ENCODE results near the gene IFT80.

Gene IFT80

GRCh38 chr3:160399125-160400029 lies at the start of gene IFT80, which contains the start of gene SMC4:
TSS of gene IFT80 (minus strand) at chr3:160399225. CDS start at chr3:160384600, 14,625 bp downstream.
TSS of gene SMC4 (plus strand) at chr3:160399650. CDS start at chr3:160400827, 1,177 bp downstream.
- peak; percentile 96 for DNase-seq

- no peak for DNase-seq
These were observed 48.5 kb upstream of the IFT80 start for GRCh38 chr3:160447544-160447943.

GRCh38 chr3:160446522-160447056 lies 47.6 kb upstream of the IFT80 start:
- DNase-seq: no peak

- no peak for DNase-seq
These were observed 46.8 kb upstream of the IFT80 start for GRCh38 chr3:160445854-160446253.

- DNase-seq: no peak
These were observed 45.4 kb upstream of the IFT80 start for GRCh38 chr3:160444411-160444810.

GRCh38 chr3:160440687-160441086 lies 41.7 kb upstream of the IFT80 start:
- DNase-seq: no peak

GRCh38 chr3:160437083-160437455 lies 38.0 kb upstream of the IFT80 start:
- DNase-seq: no peak

- DNase-seq: no peak
These were observed 36.7 kb upstream of the IFT80 start for GRCh38 chr3:160435747-160436146.

- no peak for DNase-seq
These were observed 36.1 kb upstream of the IFT80 start for GRCh38 chr3:160435095-160435494.

GRCh38 chr3:160434071-160434470 lies 35.0 kb upstream of the IFT80 start:
- DNase-seq: no peak

- no peak for DNase-seq
These were observed 28.9 kb upstream of the IFT80 start for GRCh38 chr3:160427832-160428424.

GRCh38 chr3:160417311-160417710 lies 18.3 kb upstream of the IFT80 start:
- no peak for DNase-seq

GRCh38 chr3:160413613-160414248 lies 14.7 kb upstream of the IFT80 start:
- DNase-seq: peak; percentile 70

- no peak for DNase-seq
These were observed 13.5 kb upstream of the IFT80 start for GRCh38 chr3:160412477-160412876.

GRCh38 chr3:160409812-160410610 lies 11.0 kb upstream of the IFT80 start:
- no peak for DNase-seq

- DNase-seq: no peak
These were observed 4.9 kb upstream of the IFT80 start for GRCh38 chr3:160403796-160404470.

GRCh38 chr3:160403028-160403545 lies 4.1 kb upstream of the IFT80 start:
- no peak for DNase-seq

GRCh38 chr3:160402221-160403027 lies 3.4 kb upstream of the IFT80 start:
- no peak for DNase-seq

- DNase-seq: no peak
These were observed 2.5 kb upstream of the IFT80 start for GRCh38 chr3:160401291-160402095.

- peak; percentile 16 for DNase-seq
These were observed 1.7 kb upstream of the IFT80 start for GRCh38 chr3:160400702-160401150.

Data from activated CD8-positive, alpha-beta memory T cell treated with anti-CD3 and anti-CD28 coated beads, Interleukin-2, amount 50 U/mL, for 4 hours (primary cell).